AG09319 (cell line): ENCODE measurements around the gene ARHGEF2.

ENCODE experiments used
- DNase-seq: peaks from one replicate; pipeline ENCODE4 v3.0.0-alpha.2; 2010; ENCODE audit warnings: low read depth; ENCODE audit errors: extremely low read depth
- CTCF ChIP-seq: IDR thresholded peaks from 2 replicates; pipeline ENCODE4 v1.5.1; 2011; ENCODE audit warnings: low read depth, mild to moderate bottlenecking, inconsistent platforms, low read length, moderate library complexity

The ARHGEF2 gene

GRCh38 chr1:155904261-155904660 lies 74.1 kb downstream of the ARHGEF2 start:
- no peak for TF ChIP-seq CTCF
- no peak for DNase-seq

GRCh38 chr1:155900161-155900560 lies 78.2 kb downstream of the ARHGEF2 start:
- DNase-seq, result no peak
- no peak for TF ChIP-seq CTCF

GRCh38 chr1:155899683-155900082 lies 78.7 kb downstream of the ARHGEF2 start:
- TF ChIP-seq CTCF, result no peak

GRCh38 chr1:155898888-155899287 lies 79.5 kb downstream of the ARHGEF2 start:
- no peak for DNase-seq
- no peak for TF ChIP-seq CTCF

More at GRCh38 chr1:155899683-155900082, 78.7 kb downstream of the ARHGEF2 start:
- DNase-seq, result no peak

- no peak for TF ChIP-seq CTCF
- DNase-seq, result no peak
Measured at GRCh38 chr1:155897746-155898145, 80.6 kb downstream of the ARHGEF2 start.
